HG03457 (cell line): ENCODE data around the gene TOP3B.

Experiments used
- ATAC-seq: cut with Tn5 transposase; IDR thresholded peaks from one replicate; pipeline ENCODE4 v1.9.1; 2021; ENCODE audit warnings: moderate number of reproducible peaks; ENCODE audit not compliant: unreplicated experiment

Gene TOP3B

GRCh38 chr22:21963286-21963685, 19.3 kb downstream of the TOP3B start:
- no peak for ATAC-seq

DNA sequence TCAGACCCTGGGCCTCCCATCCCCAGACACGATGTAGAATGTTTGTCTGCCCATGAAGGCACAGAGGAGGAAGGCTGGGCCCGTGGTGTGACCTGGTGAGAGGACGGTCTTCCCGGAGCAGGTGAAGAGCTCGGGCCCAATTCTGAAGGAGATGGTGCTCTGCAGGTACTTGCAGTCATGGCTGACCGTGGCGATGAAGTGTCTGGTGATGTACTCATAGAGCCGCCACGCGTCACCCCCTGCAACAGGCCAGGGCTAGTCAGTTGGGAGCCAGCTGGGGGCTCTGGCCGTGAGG, 20.0 kb downstream of the TOP3B start:
- no peak for ATAC-seq

DNA sequence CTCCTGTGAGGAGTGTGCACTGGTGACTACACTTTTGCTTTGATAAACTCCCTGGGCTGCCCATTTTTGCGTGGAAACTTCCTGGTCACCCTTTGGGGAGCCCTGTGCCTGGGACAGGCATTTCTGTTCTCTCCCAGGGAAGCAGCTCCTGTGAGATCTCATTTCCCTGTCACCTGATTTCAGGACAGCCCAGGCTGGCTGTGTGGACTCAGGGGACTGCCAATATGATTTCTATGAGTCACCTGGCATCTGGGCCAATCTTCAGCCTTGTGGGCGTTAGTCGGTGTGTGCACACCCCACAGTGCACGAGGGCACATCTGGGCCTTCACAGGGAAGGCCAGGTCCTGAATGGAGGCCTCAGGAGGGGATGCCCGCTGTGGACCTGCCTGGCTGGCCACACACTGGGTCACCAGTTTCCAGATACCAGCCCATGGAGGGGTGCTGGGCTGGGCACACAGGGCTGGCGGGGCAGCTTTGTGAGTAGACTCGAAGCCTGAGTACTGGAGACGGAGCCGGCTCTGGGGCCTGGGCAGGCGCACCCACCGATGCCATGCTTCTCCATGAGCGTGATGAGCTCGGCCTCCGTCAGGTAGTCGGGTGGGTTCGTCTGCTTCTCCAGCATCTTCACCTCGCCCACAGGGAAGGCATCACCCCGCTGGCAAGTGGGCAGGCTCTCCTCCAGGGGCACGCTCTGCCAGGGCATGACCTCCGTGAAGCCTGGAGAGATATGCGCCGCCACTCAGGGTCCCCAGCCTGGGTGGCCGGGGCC, 20.5 kb downstream of the TOP3B start:
- no peak for ATAC-seq

DNA sequence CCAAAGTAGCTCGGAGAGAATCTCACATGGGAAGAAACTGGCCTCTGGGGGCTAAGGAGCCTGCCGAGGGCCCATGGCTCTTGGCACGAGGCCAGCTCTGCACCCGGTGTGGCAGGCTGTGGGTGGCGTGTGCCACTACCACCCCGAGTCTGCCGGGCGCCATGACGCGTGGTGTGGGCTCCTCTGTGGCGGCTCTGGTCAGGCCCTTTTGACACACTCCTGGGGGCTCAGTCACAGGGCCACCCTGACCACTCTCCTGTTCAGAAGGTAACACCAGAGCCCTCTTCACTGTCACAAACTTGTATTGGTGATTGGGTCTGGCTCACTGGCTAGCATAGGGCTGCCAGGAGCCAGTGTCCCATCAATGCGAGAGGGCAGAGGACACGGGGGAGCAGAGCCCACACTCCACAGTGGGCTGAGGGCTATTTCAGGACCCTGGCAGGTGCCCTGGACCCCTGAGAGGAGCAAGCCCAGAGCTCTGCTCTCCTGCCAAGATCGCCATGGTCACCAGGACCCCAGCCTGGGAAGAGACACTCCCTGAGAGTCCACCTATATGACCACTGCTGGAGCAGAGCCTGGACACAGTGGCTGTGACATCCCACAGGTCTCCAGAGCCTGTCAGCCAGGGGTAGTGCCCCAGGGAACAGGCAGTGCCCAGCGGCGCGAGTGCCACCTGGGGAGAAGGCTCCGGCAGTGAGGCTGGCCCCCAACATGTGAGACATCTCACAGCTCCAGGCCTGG, 21.3 kb downstream of the TOP3B start:
- ATAC-seq, result no peak

DNA sequence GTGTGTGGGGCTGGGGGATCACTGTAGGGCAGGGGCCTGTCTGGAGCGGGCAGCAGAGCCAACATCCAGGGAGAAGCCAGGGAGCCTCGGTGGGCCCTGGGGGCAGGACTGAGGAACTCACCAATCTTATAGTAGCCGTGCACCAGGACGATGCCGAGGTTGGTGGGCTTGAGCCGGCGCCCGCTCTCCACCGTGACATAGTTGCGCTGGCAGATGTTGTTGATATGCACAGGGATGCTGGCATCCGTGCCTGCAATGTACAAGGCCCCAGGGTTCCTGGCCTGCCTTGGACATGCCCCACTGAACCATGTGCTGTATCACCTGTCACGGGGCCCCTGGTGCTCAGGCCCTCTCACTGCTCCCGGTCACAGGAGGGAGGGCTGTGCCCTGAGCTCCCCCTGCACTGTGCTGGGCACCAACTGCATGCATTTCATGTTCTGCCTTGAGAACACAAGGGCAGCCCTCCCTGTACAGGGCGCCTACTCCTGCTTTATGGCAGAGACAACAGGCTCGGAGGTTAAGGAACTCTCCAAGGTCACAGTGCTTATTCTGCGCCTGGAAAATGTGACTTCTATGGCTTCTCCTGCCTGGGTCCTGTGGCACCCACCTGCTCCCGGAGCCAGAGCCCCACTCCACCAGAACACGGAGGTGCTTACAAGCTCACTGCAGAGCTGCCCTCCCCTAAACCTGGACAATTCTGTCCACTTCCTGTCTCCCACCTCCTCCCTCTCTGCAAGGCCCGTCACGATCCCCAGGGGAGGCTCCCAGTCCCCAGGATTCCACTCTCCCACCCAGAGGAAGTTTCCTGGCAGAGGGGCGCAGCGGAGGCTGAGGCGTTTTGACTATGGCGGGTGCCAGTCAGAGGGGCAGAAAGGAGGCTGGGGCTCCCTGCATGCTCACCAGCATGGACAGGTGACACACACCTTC, 22.1 kb downstream of the TOP3B start:
- no peak for ATAC-seq

GRCh38 chr22:21959274-21960074, 23.1 kb downstream of the TOP3B start:
- no peak for ATAC-seq

- ATAC-seq, result no peak
Observed at GRCh38 chr22:21958360-21959273, 24.0 kb downstream of the TOP3B start.

- no peak for ATAC-seq
Observed at GRCh38 chr22:21952586-21953571, 29.7 kb downstream of the TOP3B start, which contains the start of gene PPM1F. Gene PPM1F (minus strand): TSS chr22:21952848. CDS start chr22:21946048, 6,800 bp downstream.

GRCh38 chr22:21951931-21952465, 30.6 kb downstream of the TOP3B start:
- ATAC-seq, result no peak

- no peak for ATAC-seq
Observed at GRCh38 chr22:21951062-21951461, 31.5 kb downstream of the TOP3B start.

DNA sequence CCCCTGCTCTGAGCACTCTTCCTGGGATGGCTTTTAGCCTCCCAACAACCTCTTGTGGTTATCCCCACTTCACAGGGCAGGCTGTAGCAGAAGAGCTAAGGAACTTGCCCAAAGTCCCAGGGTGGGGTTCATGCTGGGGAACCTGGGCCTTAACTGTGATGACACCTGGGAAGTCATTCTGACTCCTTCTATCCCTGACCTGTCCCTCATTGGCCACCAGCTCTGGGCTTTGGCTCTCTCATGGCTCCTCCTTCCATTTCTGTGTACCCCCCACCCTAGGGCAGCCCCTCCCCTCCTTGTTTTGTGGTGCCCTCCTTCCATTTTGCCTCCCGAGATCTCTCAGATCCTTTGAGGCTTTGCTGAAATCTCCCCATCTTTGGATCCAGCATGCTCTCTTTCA, 32.6 kb downstream of the TOP3B start:
- ATAC-seq, result no peak

DNA sequence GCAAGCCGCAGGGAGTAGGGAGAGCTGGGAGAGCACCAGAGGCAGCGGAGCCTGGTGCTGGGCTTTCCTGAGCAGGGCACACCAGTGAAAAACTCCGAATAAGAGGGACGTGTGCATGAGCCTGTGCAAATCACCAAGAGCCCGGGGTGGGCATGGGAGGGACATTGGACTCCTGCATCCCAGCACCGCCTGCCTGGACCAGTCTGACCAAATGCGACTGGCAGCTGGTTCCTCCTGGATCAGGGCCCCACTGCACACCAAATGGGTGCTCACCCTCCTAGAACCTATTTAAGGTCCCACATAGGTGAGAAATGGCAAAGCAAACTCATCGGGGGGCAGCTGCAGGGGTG, 33.0 kb downstream of the TOP3B start:
- no peak for ATAC-seq

DNA sequence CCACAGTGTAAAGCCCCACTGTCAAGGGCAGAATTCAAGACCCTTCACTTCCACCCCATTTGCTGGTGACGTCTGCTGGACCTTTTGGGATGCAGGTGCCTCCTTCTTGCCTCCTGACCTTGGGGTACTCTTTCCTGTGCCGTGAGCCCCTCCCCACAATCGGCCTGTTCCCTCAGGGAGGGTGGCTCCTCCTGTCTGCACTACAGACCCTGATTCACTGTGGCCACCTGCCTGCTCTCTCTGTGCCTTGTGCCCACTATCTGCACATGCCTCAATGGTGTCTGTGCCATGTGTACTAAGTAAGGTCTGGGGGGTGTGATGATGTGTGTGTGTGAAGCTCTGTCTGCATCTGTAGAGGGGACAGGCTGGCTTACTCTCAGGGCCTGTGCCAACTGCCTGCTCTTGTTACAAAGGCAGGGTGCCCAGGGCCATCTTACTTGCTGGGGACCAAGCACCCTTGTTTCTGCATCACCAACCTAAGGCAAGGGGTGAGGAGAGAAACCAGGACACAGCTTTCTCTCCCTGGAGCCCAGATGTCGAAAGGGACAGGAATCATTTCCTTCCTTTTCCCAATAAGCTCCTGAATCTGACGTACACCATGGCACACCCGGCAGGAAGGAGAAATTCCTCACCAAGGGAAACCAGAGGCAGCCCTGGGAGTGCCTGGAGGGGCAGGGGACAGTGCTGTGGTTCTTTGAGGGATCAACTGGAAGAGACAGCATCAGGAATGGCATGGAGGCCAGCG, 33.6 kb downstream of the TOP3B start:
- no peak for ATAC-seq

DNA sequence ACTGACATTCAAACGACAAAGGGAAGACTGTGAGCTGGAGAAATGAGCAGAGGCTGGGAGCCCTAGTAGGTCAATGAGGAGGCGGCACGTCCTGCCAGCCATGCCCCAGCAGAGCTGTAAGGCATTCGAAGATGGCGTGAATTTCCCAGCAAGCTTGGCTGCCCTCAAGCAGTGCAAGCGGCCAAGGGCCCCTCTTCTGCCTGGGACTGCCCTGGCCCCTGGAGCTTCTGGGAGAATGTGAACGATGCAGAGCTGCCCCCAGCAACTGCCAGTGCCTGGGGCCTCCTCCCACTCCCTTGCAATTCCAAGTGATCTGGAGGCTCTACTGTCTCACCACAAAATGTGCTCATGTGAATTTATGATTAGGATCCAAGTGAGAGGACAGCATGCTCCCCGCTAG, 34.2 kb downstream of the TOP3B start:
- ATAC-seq, result no peak

- ATAC-seq, result no peak
Observed at GRCh38 chr22:21947040-21948014, 35.3 kb downstream of the TOP3B start.

DNA sequence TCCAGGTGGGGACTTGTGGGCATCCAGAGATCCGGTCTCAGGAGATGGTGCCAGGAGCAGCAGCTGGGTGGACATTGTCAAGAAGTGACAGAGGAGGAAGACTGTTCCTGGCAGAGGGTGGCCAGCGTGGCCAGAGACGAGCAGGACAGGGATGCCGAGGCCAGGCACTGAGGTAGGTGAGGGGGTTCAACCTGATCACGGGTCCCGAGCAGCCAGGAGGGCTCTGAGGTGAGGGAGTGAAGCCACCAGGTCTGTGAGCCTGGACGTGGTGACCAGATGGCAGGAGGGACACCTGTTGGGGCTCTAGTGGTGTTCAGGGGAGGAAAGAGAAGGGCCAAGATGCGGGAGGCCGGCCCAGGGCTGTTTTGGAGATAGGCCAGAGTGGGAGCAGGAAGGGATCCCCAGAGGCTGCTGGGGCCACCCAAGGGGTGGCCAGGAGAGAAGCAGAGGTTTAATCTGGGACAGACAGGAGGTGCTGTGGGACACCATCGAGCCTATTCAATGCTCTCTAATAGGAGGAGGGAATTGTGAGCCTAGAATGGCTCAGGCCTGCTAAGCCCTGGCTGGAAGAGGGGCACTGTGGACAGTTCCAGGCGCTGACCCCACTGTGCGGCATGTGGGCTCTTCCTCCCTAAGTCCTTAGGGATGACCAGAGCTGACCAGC, 36.2 kb downstream of the TOP3B start:
- ATAC-seq, result no peak
